ENCODE results near the gene TMEM229A.

GRCh38 chr7:124073310-124073645, 40.4 kb upstream of the TMEM229A start:
- TF ChIP-seq CTCF (IDR thresholded peaks at IDR 0.05; ENCODE audit: poor library complexity, severe bottlenecking) (no peak), EZH2 (IDR thresholded peaks at IDR 0.05; ENCODE audit: borderline replicate concordance, insufficient read depth, low read length, poor library complexity, severe bottlenecking) (no peak), EP300 (conservative IDR thresholded peaks at IDR 0.05; ENCODE audit: poor library complexity, severe bottlenecking) (no peak), SMC3 (conservative IDR thresholded peaks at IDR 0.05; ENCODE audit: poor library complexity) (no peak), RAD21 (conservative IDR thresholded peaks at IDR 0.05) (no peak)
